HPDE6-E6E7 (cell line): Measurements from ENCODE around the gene ASPN.
A peak's percentile ranks its signal among the peaks of the same experiment; 100 is the strongest.

ENCODE experiments used
- DNase-seq: peaks from one replicate; pipeline ENCODE4 v3.0.0; 2011; ENCODE audit warnings: missing footprints; ENCODE audit errors: extremely low spot score

Gene ASPN

GRCh38 chr9:92468206-92468605 lies 14.1 kb downstream of the ASPN start:
- no peak for DNase-seq

- no peak for DNase-seq
Measured at GRCh38 chr9:92467511-92467910, 14.8 kb downstream of the ASPN start.

GRCh38 chr9:92467041-92467440 lies 15.3 kb downstream of the ASPN start:
- no peak for DNase-seq

GRCh38 chr9:92463984-92464383 lies 18.3 kb downstream of the ASPN start:
- peak; percentile 22 for DNase-seq

- DNase-seq, result no peak
Measured at GRCh38 chr9:92463387-92463786, 18.9 kb downstream of the ASPN start.

GRCh38 chr9:92457576-92457975 lies 24.7 kb downstream of the ASPN start:
- no peak for DNase-seq

- DNase-seq, result no peak
Measured at GRCh38 chr9:92455217-92455616, 27.1 kb downstream of the ASPN start.

GRCh38 chr9:92446536-92446935 lies 35.8 kb downstream of the ASPN start:
- no peak for DNase-seq

- DNase-seq, result no peak
Measured at GRCh38 chr9:92444841-92445240, 37.5 kb downstream of the ASPN start.

GRCh38 chr9:92440751-92441046 lies 41.6 kb downstream of the ASPN start:
- no peak for DNase-seq

GRCh38 chr9:92439921-92440750 lies 42.2 kb downstream of the ASPN start:
- peak; percentile 89 for DNase-seq

- no peak for DNase-seq
Measured at GRCh38 chr9:92438900-92439526, 43.3 kb downstream of the ASPN start.

- DNase-seq, result no peak
Measured at GRCh38 chr9:92435263-92435662, 47.0 kb downstream of the ASPN start.

- no peak for DNase-seq
Measured at GRCh38 chr9:92432972-92433548, 49.2 kb downstream of the ASPN start.

- no peak for DNase-seq
Measured at GRCh38 chr9:92432350-92432749, 50.0 kb downstream of the ASPN start.

- no peak for DNase-seq
Measured at GRCh38 chr9:92429836-92430235, 52.5 kb downstream of the ASPN start.

GRCh38 chr9:92426501-92427145 lies 55.7 kb downstream of the ASPN start:
- no peak for DNase-seq

GRCh38 chr9:92425474-92425873 lies 56.8 kb downstream of the ASPN start:
- DNase-seq, result no peak

GRCh38 chr9:92424340-92424739 lies 58.0 kb downstream of the ASPN start, which contains the start of gene OMD:
Gene OMD (minus strand): TSS chr9:92424471. CDS start chr9:92417558, 6,913 bp downstream.
- DNase-seq, result no peak

- DNase-seq, result no peak
Measured at GRCh38 chr9:92423612-92424011, 58.7 kb downstream of the ASPN start.

- no peak for DNase-seq
Measured at GRCh38 chr9:92422611-92423338, 59.5 kb downstream of the ASPN start.

- no peak for DNase-seq
Measured at GRCh38 chr9:92414566-92414965, 67.7 kb downstream of the ASPN start.
